HEK293 (cell line): ENCODE data around the gene CUL1.

ENCODE experiments used
- CTCF ChIA-PET: fragments of 350-600 bp; formaldehyde crosslinking; extraction: SDS; loops from one replicate; lab custom pipeline; 2021; ENCODE audit warnings: antibody characterized with exemption; lab: Yijun Ruan, JAX
- POLR2A ChIA-PET: fragments of 300-600 bp; formaldehyde crosslinking; extraction: SDS; loops from one replicate; lab custom pipeline; 2020; ENCODE audit warnings: antibody characterized with exemption, inconsistent platforms; lab: Yijun Ruan, JAX
- H3K27ac ChIP-seq: fragments of 200-500 bp; sonication (Bioruptor generic); 2 replicates; pipeline ENCODE4 v1.5.1; 2014; ENCODE audit warnings: low read depth, low read length, control low read depth, inconsistent platforms; ENCODE audit errors: extremely low read depth
- H3K36me3 ChIP-seq, 2 experiments: fragments of 200-500 bp in 1 of 2; sonication (Bioruptor generic) in 1 of 2; 1 replicate in 1 of 2; 2 replicates in 1 of 2; pipeline ENCODE4 v1.5.1; 2014 to 2017; ENCODE audit warnings: inconsistent platforms in 2 of 2, low read length in 2 of 2; ENCODE audit not compliant: control insufficient read depth in 2 of 2, insufficient read depth in 1 of 2
- H3K4me1 ChIP-seq: fragments of 200-500 bp; sonication (Bioruptor generic); 2 replicates; pipeline ENCODE4 v1.5.1; 2014; ENCODE audit warnings: mild to moderate bottlenecking, low read length, inconsistent platforms; ENCODE audit not compliant: control insufficient read depth, insufficient read depth
- H3K4me3 ChIP-seq: 2 replicates; pipeline ENCODE4 v1.5.1; 2011; ENCODE audit warnings: low read depth, mild to moderate bottlenecking, control low read depth, low read length, moderate library complexity
- H3K9me3 ChIP-seq: fragments of 200-500 bp; sonication (Bioruptor generic); 2 replicates; pipeline ENCODE4 v1.5.1; 2014; ENCODE audit warnings: low read depth, low read length, inconsistent platforms; ENCODE audit not compliant: control insufficient read depth, insufficient read depth
- GLIS1 ChIP-seq: fragments of 450-650 bp; formaldehyde crosslinking; IDR thresholded peaks from 2 replicates; pipeline ENCODE4 v1.5.1; 2016; ENCODE audit warnings: missing biosample characterization, missing genetic modification characterization
- KLF9 ChIP-seq: fragments of 450-650 bp; formaldehyde crosslinking; IDR thresholded peaks from 2 replicates; pipeline ENCODE4 v1.5.1; 2016; ENCODE audit warnings: missing biosample characterization, missing genetic modification characterization, low read depth
- MZF1 ChIP-seq: fragments of 450-650 bp; formaldehyde crosslinking; IDR thresholded peaks from 2 replicates; pipeline ENCODE4 v1.5.1; 2017; ENCODE audit warnings: missing biosample characterization, missing genetic modification characterization, borderline replicate concordance
- REPIN1 ChIP-seq: fragments of 450-650 bp; formaldehyde crosslinking; IDR thresholded peaks from 2 replicates; pipeline ENCODE4 v1.5.1; 2017; ENCODE audit warnings: missing biosample characterization, missing genetic modification characterization, low read depth
- YY2 ChIP-seq: fragments of 450-650 bp; formaldehyde crosslinking; IDR thresholded peaks from 2 replicates; pipeline ENCODE4 v1.5.1; 2016; ENCODE audit warnings: missing biosample characterization, missing genetic modification characterization
- ZFP37 ChIP-seq: fragments of 450-650 bp; formaldehyde crosslinking; IDR thresholded peaks from 2 replicates; pipeline ENCODE4 v1.5.1; 2016; ENCODE audit warnings: missing biosample characterization, missing genetic modification characterization
- ZNF121 ChIP-seq: fragments of 450-650 bp; formaldehyde crosslinking; IDR thresholded peaks from 2 replicates; pipeline ENCODE4 v1.5.1; 2016; ENCODE audit warnings: missing biosample characterization, missing genetic modification characterization
- ZNF2 ChIP-seq: fragments of 450-650 bp; formaldehyde crosslinking; IDR thresholded peaks from 2 replicates; pipeline ENCODE4 v1.5.1; 2016; ENCODE audit warnings: missing biosample characterization, missing genetic modification characterization
- ZNF23 ChIP-seq: fragments of 450-650 bp; formaldehyde crosslinking; IDR thresholded peaks from 2 replicates; pipeline ENCODE4 v1.5.1; 2016; ENCODE audit warnings: missing biosample characterization, missing genetic modification characterization, borderline replicate concordance
- ZNF280D ChIP-seq: fragments of 450-650 bp; formaldehyde crosslinking; IDR thresholded peaks from 2 replicates; pipeline ENCODE4 v1.5.1; 2016; ENCODE audit warnings: missing biosample characterization, missing genetic modification characterization
- ZNF302 ChIP-seq: fragments of 450-650 bp; formaldehyde crosslinking; IDR thresholded peaks from 2 replicates; pipeline ENCODE4 v1.5.1; 2016; ENCODE audit warnings: missing biosample characterization, missing genetic modification characterization, low read depth
- ZNF350 ChIP-seq: fragments of 450-650 bp; formaldehyde crosslinking; IDR thresholded peaks from 2 replicates; pipeline ENCODE4 v1.5.0; 2017; ENCODE audit warnings: missing biosample characterization, mild to moderate bottlenecking, missing genetic modification characterization
- ZNF571 ChIP-seq: fragments of 450-650 bp; formaldehyde crosslinking; IDR thresholded peaks from 2 replicates; pipeline ENCODE4 v1.5.0; 2017; ENCODE audit warnings: missing biosample characterization, missing genetic modification characterization
- ZNF621 ChIP-seq: fragments of 450-650 bp; formaldehyde crosslinking; IDR thresholded peaks from 2 replicates; pipeline ENCODE4 v1.5.1; 2017; ENCODE audit warnings: missing biosample characterization, missing genetic modification characterization
- ZNF624 ChIP-seq: fragments of 450-650 bp; formaldehyde crosslinking; IDR thresholded peaks from 2 replicates; pipeline ENCODE4 v1.5.1; 2017; ENCODE audit warnings: missing biosample characterization, missing genetic modification characterization
- ZNF776 ChIP-seq: fragments of 450-650 bp; formaldehyde crosslinking; IDR thresholded peaks from 2 replicates; pipeline ENCODE4 v1.5.0; 2017; ENCODE audit warnings: missing biosample characterization, missing genetic modification characterization, borderline replicate concordance
- TF ChIP-seq, protein P1 (sequence below): fragments of 450-650 bp; formaldehyde crosslinking; IDR thresholded peaks from 2 replicates; pipeline ENCODE4 v1.5.1; 2016; ENCODE audit warnings: missing biosample characterization, missing genetic modification characterization
- TF ChIP-seq, protein P2 (sequence below): fragments of 450-650 bp; formaldehyde crosslinking; IDR thresholded peaks from 2 replicates; pipeline ENCODE4 v1.5.1; 2016; ENCODE audit warnings: missing biosample characterization, missing genetic modification characterization
- TF ChIP-seq, protein P3 (sequence below): fragments of 450-650 bp; formaldehyde crosslinking; IDR thresholded peaks from 2 replicates; pipeline ENCODE4 v1.5.1; 2016; ENCODE audit warnings: missing biosample characterization, missing genetic modification characterization, borderline replicate concordance
- TF ChIP-seq, protein P4 (sequence below): IDR thresholded peaks from 2 replicates; pipeline ENCODE4 v1.6.1; 2011; ENCODE audit warnings: mild to moderate bottlenecking, low read depth, low read length, borderline replicate concordance

The CUL1 gene

GRCh38 chr7:148681821-148682220 is 16.9 kb upstream of the CUL1 start (continued):
- TF ChIP-seq YY2 (tag by site-specific recombination) (no peak), GLIS1 (no peak), REPIN1 (no peak), ZNF302 (tag by site-specific recombination) (no peak), ZNF280D (peak; percentile 76; the same call in 1 of the 2 replicates), ZNF121 (no peak), ZNF23 (no peak), KLF9 (no peak), ZNF2 (tag by site-specific recombination) (no peak)
- TF ChIP-seq, protein P1, sequence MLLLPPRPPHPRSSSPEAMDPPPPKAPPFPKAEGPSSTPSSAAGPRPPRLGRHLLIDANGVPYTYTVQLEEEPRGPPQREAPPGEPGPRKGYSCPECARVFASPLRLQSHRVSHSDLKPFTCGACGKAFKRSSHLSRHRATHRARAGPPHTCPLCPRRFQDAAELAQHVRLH (tag by site-specific recombination): peak; percentile 37; the same call in 1 of the 2 replicates

GRCh38 chr7:148684289-148684830 is 14.3 kb upstream of the CUL1 start:
- POLR2A ChIA-PET: interaction anchor here (1.0 kb wide), 1 partner anchor 14 kb away, joined by 3 read pairs; the partner anchor contains the start of gene CUL1
- TF ChIP-seq, protein P2, sequence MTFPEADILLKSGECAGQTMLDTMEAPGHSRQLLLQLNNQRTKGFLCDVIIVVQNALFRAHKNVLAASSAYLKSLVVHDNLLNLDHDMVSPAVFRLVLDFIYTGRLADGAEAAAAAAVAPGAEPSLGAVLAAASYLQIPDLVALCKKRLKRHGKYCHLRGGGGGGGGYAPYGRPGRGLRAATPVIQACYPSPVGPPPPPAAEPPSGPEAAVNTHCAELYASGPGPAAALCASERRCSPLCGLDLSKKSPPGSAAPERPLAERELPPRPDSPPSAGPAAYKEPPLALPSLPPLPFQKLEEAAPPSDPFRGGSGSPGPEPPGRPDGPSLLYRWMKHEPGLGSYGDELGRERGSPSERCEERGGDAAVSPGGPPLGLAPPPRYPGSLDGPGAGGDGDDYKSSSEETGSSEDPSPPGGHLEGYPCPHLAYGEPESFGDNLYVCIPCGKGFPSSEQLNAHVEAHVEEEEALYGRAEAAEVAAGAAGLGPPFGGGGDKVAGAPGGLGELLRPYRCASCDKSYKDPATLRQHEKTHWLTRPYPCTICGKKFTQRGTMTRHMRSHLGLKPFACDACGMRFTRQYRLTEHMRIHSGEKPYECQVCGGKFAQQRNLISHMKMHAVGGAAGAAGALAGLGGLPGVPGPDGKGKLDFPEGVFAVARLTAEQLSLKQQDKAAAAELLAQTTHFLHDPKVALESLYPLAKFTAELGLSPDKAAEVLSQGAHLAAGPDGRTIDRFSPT (tag by site-specific recombination): no peak
- TF ChIP-seq ZFP37 (tag by site-specific recombination) (no peak), ZNF624 (tag by site-specific recombination) (no peak), MZF1 (tag by site-specific recombination) (no peak), ZNF776 (tag by site-specific recombination) (no peak), ZNF2 (tag by site-specific recombination) (no peak), ZNF350 (tag by site-specific recombination) (no peak), ZNF621 (tag by site-specific recombination) (no peak), ZNF571 (no peak)
- TF ChIP-seq, protein P3, sequence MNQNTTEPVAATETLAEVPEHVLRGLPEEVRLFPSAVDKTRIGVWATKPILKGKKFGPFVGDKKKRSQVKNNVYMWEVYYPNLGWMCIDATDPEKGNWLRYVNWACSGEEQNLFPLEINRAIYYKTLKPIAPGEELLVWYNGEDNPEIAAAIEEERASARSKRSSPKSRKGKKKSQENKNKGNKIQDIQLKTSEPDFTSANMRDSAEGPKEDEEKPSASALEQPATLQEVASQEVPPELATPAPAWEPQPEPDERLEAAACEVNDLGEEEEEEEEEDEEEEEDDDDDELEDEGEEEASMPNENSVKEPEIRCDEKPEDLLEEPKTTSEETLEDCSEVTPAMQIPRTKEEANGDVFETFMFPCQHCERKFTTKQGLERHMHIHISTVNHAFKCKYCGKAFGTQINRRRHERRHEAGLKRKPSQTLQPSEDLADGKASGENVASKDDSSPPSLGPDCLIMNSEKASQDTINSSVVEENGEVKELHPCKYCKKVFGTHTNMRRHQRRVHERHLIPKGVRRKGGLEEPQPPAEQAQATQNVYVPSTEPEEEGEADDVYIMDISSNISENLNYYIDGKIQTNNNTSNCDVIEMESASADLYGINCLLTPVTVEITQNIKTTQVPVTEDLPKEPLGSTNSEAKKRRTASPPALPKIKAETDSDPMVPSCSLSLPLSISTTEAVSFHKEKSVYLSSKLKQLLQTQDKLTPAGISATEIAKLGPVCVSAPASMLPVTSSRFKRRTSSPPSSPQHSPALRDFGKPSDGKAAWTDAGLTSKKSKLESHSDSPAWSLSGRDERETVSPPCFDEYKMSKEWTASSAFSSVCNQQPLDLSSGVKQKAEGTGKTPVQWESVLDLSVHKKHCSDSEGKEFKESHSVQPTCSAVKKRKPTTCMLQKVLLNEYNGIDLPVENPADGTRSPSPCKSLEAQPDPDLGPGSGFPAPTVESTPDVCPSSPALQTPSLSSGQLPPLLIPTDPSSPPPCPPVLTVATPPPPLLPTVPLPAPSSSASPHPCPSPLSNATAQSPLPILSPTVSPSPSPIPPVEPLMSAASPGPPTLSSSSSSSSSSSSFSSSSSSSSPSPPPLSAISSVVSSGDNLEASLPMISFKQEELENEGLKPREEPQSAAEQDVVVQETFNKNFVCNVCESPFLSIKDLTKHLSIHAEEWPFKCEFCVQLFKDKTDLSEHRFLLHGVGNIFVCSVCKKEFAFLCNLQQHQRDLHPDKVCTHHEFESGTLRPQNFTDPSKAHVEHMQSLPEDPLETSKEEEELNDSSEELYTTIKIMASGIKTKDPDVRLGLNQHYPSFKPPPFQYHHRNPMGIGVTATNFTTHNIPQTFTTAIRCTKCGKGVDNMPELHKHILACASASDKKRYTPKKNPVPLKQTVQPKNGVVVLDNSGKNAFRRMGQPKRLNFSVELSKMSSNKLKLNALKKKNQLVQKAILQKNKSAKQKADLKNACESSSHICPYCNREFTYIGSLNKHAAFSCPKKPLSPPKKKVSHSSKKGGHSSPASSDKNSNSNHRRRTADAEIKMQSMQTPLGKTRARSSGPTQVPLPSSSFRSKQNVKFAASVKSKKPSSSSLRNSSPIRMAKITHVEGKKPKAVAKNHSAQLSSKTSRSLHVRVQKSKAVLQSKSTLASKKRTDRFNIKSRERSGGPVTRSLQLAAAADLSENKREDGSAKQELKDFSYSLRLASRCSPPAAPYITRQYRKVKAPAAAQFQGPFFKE (tag by site-specific recombination): no peak
- TF ChIP-seq, protein P4, sequence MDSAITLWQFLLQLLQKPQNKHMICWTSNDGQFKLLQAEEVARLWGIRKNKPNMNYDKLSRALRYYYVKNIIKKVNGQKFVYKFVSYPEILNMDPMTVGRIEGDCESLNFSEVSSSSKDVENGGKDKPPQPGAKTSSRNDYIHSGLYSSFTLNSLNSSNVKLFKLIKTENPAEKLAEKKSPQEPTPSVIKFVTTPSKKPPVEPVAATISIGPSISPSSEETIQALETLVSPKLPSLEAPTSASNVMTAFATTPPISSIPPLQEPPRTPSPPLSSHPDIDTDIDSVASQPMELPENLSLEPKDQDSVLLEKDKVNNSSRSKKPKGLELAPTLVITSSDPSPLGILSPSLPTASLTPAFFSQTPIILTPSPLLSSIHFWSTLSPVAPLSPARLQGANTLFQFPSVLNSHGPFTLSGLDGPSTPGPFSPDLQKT: no peak
- Histone ChIP-seq H3K4me1 (no peaks in the 10 kb centered on the region), H3K36me3 (no peaks in the 10 kb centered on the region), H3K4me3 (no peak overlapping the region), H3K9me3 (no peaks in the 10 kb centered on the region), H3K27ac (no peak overlapping the region)
- CTCF ChIA-PET: no interaction called here
